Measurements from ENCODE around the gene VSTM2A.
"Not testable (repeated sequence)": the region's sequence is repeated elsewhere in the genome, so short reads cannot be mapped to it uniquely, and the experiment has no call there.

The VSTM2A gene, protein sequence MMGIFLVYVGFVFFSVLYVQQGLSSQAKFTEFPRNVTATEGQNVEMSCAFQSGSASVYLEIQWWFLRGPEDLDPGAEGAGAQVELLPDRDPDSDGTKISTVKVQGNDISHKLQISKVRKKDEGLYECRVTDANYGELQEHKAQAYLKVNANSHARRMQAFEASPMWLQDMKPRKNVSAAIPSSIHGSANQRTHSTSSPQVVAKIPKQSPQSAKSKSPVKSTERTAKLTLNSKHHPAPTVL

GRCh38 chr7:54541669-54542625, at the start of gene VSTM2A:
Gene VSTM2A, plus strand, starts transcription at chr7:54542375. Its CDS starts 356 bp downstream, at chr7:54542731.
- no peak for DNase-seq

DNA sequence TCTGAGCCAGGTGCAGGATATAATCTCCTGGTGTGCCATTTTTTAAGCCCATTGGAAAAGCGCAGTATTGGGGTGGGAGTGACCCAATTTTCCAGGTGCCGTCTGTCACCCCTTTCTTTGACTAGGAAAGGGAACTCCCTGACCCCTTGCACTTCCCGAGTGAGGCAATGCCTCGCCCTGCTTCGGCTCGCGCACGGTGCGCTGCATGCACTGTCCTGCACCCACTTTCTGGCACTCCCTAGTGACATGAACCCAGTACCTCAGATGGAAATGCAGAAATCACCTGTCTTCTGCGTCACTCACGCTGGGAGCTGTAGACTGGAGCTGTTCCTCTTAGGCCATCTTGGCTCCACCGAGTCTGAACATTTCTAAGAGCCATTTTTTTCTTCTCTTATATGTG, 37.6 kb upstream of the VSTM2A start:
- not testable (repeated sequence) for DNase-seq

GRCh38 chr7:54529568-54529967, 12.6 kb upstream of the VSTM2A start:
- DNase-seq, result no peak

DNA sequence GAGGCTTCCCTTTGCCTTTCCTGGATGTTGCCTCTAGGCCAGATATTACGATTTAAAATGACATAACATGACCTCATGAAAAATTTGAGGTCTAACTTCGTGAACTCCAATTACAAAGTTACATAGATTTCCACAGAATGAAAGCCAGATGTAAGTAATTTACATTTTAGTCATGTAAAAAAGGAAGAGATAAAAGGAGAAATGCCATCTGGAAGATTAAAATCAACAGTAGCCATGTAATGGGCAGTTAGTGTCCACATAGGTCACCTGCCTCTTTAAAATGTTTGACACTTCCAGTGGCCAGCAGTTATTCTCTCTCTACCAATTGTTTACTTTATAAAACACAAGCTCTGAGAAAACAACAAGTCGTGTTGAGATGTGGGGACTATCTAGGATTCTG, 4.1 kb upstream of the VSTM2A start:
- DNase-seq, result no peak

GRCh38 chr7:54543051-54543488, 895 bp downstream of the VSTM2A start:
- no peak for DNase-seq

GRCh38 chr7:54544149-54544526, 2.0 kb downstream of the VSTM2A start:
- DNase-seq, result no peak

DNA sequence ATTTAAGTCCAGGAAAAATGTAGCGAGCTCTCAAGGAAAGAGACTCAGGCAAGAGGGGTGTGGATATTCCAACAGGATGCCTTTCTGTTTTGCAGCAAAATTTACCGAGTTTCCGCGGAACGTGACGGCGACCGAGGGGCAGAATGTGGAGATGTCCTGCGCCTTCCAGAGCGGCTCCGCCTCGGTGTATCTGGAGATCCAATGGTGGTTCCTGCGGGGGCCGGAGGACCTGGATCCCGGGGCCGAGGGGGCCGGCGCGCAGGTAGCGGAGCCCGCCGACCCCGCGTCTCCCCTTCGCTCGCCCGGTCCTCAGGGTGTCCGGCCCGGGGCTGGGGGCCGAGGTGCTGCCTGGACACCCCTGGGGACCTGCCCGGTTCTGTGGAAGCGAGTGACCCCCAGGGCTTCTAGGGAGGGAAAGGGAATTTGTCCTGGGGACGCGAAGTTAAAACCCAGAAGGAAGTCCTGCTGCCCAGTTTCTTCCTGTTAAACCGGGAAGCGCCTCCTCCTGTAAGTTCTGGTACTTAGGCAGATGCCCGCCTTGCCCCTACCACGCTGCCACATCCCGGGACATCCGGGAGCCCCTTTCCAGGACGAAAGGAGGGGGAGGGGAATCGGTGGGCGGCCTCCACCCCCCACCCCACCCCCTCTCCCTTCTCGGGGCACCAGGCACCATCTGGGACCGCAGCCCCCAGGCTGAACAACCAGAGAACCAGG, 2.5 kb downstream of the VSTM2A start:
- DNase-seq, result no peak

DNA sequence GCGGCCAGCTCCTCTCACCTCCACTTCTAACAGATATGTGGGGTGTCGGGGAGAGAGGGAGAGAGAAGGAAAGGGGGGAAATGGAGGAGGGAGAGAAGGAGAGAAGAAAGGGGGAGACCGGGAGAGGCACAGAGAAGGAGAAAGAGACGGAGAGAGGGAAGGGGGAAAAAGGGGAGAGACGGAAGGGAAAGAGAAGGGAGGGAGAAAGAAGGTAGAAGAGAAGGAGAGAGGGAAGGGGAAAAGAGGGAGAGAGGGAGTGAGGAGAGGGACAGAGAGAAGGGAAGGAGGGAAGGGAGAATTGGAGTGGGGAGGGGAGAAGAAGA, 3.0 kb downstream of the VSTM2A start:
- no peak for DNase-seq

DNA sequence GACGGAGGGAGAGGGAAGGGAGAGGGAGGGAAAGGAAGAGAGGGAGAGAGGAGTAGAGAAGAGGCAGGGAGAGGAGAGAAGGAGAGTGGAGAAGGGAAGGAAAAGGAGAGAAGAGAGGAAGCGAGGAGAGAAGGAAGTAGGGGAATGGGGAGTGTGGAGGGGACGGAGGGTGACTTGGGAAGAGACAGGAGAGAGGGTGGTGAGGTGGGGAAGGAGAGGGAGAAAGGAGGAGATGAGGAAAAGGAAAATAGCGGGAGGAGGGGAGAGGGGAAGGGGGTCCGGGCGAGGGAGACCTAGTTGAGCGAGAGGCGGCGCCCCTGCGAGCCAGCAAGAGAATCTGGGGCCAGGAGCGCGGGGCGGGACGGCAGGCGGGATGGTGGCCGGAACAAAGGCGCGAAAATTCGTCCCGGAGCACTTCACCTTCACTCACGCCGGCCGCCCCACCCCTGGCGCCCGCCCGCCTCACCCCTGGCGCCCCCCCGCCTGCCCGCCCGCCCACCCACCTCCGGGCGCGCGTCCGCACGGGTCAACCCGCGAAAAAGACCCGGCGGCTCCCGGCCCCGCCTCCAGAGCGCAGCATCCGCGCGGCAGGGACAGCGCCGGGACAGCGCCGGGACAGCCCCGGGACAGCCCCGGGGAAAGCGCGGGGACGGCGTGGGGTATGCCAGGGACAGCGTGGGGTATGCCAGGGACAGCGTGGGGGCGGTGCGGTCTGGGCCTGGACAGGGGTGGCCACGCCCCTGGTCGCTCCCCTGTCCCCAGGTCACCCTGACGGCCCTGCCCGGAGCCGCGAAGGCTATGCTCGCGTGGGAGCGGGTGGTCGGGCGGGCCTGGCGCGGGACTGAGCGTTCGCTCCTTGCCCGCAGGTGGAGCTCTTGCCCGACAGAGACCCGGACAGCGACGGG, 4.2 kb downstream of the VSTM2A start:
- no peak for DNase-seq

GRCh38 chr7:54546986-54547314, 4.8 kb downstream of the VSTM2A start:
- DNase-seq, result no peak

- no peak for DNase-seq
Observed at GRCh38 chr7:54550471-54550870, 8.3 kb downstream of the VSTM2A start.

DNA sequence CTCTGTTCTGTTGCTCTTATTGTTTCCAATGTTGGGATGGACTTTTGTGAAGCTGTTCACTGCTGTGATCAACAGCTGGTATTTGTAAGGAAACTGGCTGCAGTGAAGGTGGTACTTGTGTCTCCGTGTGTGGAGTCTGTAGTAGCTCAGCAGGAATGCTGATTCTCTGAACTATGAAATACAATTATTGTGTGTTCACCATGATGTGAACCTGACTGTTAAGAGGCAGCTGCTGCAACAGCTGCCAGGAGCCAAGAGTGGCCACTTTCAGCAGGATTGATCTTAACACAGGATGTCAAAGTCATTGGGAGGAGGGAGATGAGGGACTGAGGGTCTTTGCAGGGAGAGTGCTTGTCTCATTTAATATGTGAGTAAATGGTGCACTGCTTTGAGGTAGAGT, 13.9 kb downstream of the VSTM2A start:
- DNase-seq, result no peak

- no peak for DNase-seq
Observed at GRCh38 chr7:54559401-54559800, 17.2 kb downstream of the VSTM2A start.

GRCh38 chr7:54560198-54560597, 18.0 kb downstream of the VSTM2A start:
- no peak for DNase-seq

- no peak for DNase-seq
Observed at GRCh38 chr7:54560723-54561122, 18.5 kb downstream of the VSTM2A start.

- no peak for DNase-seq
Observed at GRCh38 chr7:54563329-54563916, 21.2 kb downstream of the VSTM2A start.

DNA sequence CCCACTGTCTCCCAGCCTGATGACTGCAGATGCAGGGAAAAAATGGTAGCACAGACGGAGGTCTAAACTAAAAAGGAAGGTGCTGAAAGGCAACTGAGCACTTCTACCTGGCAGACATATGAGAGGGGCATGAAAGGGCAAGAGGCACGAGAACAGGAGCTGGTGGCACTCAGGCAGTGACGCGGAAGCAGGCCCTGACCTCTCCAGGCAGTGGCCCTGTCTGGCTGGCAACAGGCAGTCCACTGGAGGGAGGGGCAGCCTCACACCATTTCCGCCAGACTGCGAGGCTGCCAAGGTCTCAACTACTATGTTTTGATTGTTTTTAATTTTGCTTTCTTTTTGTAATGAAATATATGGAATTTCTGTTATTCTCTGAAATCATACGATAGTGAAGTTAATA, 23.3 kb downstream of the VSTM2A start:
- DNase-seq, result no peak

DNA sequence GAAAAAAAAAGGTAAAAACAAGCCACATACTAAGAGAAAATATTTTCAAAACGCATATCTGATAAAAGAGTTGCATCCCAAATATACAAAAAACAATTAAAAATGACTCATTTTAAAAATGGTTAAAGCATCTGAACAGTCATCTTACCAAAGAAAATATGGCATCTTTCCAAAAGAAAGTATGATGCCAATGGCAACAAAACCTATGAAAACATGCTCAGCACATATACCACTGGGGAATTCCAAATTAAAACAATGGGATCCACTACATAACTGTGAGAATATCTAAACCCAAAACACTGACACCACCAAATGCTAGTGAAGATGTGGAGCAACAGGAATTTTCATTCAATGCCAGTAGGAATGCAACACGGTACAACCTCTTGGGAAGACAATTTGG, 39.3 kb downstream of the VSTM2A start:
- no peak for DNase-seq

DNA sequence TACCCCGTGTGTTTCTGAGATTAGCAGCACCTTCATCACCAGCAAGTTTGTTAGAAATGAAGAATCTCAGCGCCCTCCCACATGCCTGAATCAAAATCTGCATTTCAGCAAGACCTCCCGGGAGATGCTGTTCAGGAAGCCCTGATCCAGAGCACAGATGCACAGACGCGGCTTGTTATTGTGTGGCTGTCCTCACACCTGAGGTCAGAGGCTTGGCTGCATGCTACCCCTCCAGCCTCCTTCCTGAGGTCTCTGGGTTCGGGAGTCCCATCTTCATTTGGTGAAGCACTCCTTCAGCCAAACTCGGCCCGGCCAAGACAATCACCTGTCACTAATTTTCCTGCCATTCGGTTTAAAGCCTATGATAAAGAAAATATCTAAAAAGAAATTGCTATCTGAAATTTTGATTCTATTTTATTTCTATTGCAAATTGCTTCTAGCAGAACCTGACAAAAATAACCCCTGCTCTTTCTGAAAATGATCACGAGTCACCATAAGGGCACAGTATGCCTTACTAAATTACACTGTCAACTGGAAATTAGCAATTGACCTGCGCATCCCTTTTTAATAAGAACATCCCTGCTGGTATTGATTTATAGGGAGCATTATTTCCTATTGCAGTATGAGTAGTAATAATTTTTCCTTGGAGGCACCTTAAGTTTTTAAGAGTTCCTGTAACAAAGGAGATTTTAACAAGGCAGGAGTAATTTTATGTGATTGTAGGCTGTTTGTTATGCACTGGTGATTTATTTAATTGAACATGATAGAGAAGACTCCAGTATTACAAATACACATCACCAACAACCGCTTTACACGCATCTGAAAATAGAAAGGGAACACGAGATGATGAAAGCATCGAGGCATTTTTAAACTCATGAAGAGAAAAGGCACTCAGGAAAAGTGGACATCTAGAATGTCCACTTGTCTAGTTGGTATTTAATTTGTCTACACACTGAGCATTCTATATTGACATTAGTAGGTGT, 49.5 kb downstream of the VSTM2A start:
- no peak for DNase-seq

DNA sequence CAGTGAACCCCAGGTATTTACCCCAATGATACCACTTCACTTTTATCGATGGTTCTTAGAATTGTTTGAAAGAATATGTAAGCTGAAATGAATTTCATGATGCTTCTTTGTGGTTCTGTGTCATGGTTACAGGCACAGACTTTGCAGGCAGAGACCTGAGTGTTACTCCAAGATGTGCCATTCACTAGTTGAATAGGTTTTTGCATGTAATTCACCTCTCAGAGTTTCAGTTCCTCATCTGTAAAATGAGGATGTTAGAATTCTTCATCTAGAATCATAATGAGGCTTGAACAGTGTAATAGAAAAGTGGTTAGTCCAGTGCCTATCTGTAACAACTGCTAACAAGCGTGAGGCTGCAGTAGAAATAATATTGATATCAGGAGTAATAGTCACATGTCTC, 54.6 kb downstream of the VSTM2A start:
- no peak for DNase-seq

DNA sequence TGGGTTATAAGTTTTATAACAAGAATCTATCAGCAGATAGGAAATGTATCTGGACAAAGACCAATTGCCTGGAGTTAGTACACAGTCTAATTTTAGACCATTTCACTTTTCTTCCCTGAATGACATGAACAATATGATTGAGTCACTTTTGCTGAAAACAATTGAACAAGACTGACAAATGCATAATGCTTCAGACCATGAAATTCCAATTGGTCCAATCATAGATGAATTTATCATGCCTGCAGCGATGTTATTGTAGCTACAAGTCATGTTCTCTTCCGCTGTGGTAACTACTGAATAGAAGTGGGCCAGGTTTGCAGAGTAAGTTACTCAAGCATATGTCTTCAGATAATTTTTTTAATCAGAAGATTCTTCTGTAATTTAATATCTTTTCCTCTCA, 73.4 kb downstream of the VSTM2A start:
- no peak for DNase-seq

All from CD4-positive, alpha-beta T cell treated with Interleukin-21 for 1 hour (primary cell).